Fibroblast of lung (primary cell): ENCODE measurements around the gene ACADVL. TPM values are rescaled to one million over a fixed set of nuclear protein-coding genes. Genes with fewer than 3 reads are reported as not detected.

Source experiments
- DNase-seq, 2 donors: peaks; one replicate each; pipeline versions ENCODE4 v3.0.0 to v3.0.0-alpha.2; 2010; ENCODE audit warnings: low read depth in 2 of 2
- H2AFZ ChIP-seq: 2 replicates; pipeline ENCODE4 v1.5.1; 2012; ENCODE audit warnings: low read length, control low read depth, inconsistent platforms
- H3K27ac ChIP-seq: 2 replicates; pipeline ENCODE4 v1.5.1; 2011; ENCODE audit warnings: low read length, control low read depth; ENCODE audit not compliant: insufficient read depth
- H3K27me3 ChIP-seq: 2 replicates; pipeline ENCODE4 v1.5.1; 2011; ENCODE audit warnings: mild to moderate bottlenecking, low read length; ENCODE audit not compliant: control insufficient read depth, insufficient read depth
- H3K36me3 ChIP-seq: 2 replicates; pipeline ENCODE4 v1.5.1; 2011; ENCODE audit warnings: low read length; ENCODE audit not compliant: control insufficient read depth, insufficient read depth
- H3K4me1 ChIP-seq: 2 replicates; pipeline ENCODE4 v1.5.1; 2011; ENCODE audit warnings: low read length; ENCODE audit not compliant: control insufficient read depth, insufficient read depth; ENCODE audit errors: extremely low read depth
- H3K4me2 ChIP-seq: 2 replicates; pipeline ENCODE4 v1.5.1; 2011; ENCODE audit warnings: low read length, control low read depth; ENCODE audit not compliant: insufficient read depth; ENCODE audit errors: extremely low read depth
- H3K4me3 ChIP-seq, 4 experiments: fragments of 200-600 bp in 1 of 4; sonication (generic) in 1 of 4; replicated peaks in 1 of 4; 2 replicates each; pipeline ENCODE4 v1.5.1; 2011 to 2016; ENCODE audit warnings: low read length in 4 of 4, low read depth in 3 of 4, mild to moderate bottlenecking in 3 of 4, control low read depth in 2 of 4, inconsistent platforms in 1 of 4, mixed read lengths in 1 of 4; ENCODE audit not compliant: insufficient read depth in 1 of 4; ENCODE audit errors: control extremely low read depth in 1 of 4
- H3K79me2 ChIP-seq: 2 replicates; pipeline ENCODE4 v1.5.1; 2012; ENCODE audit warnings: mild to moderate bottlenecking, low read length, inconsistent platforms; ENCODE audit not compliant: control insufficient read depth, insufficient read depth
- H3K9ac ChIP-seq: 2 replicates; pipeline ENCODE4 v1.5.1; 2011; ENCODE audit warnings: mild to moderate bottlenecking, low read length, control low read depth; ENCODE audit not compliant: insufficient read depth
- H3K9me3 ChIP-seq: 2 replicates; pipeline ENCODE4 v1.5.1; 2012; ENCODE audit warnings: low read depth, low read length; ENCODE audit not compliant: control insufficient read depth, insufficient read depth
- H4K20me1 ChIP-seq: 2 replicates; pipeline ENCODE4 v1.5.1; 2011; ENCODE audit warnings: low read length; ENCODE audit not compliant: control insufficient read depth, insufficient read depth; ENCODE audit errors: extremely low read depth
- CTCF ChIP-seq, 2 donors: IDR thresholded peaks in 1 of 2; conservative IDR thresholded peaks in 1 of 2; 1 replicate in 1 of 2; 2 replicates in 1 of 2; pipeline ENCODE4 v1.5.1; 2011 to 2012; ENCODE audit warnings: low read length in 2 of 2, control low read depth in 1 of 2, inconsistent platforms in 1 of 2, low read depth in 1 of 2, mild to moderate bottlenecking in 1 of 2
- EZH2 ChIP-seq: IDR thresholded peaks from 2 replicates; pipeline ENCODE4 v1.5.1; 2012; ENCODE audit warnings: low read length, control low read depth, mild to moderate bottlenecking; ENCODE audit errors: missing control alignments
- polyA plus RNA-seq, 2 donors: library from polyadenylated mRNA; depleted of rRNA in 1 of 2; stranded (reverse) in 1 of 2; unstranded in 1 of 2; fragments of >200 nt; gene quantifications; 2 replicates each; pipeline ENCODE4 v1.2.1, GENCODE V29; 2011 to 2012; ENCODE audit warnings: missing spikeins in 1 of 2
- total RNA-seq: library from RNA; depleted of rRNA; stranded (reverse); fragments of >200 nt; gene quantifications from 2 replicates; pipeline ENCODE4 v1.2.1, GENCODE V29; 2014

Gene ACADVL
- total and polyA plus RNA-seq, 2 donors (not counting 1 experiment from before 2014, with no cell fraction given) = 129 to 313 TPM

DNA sequence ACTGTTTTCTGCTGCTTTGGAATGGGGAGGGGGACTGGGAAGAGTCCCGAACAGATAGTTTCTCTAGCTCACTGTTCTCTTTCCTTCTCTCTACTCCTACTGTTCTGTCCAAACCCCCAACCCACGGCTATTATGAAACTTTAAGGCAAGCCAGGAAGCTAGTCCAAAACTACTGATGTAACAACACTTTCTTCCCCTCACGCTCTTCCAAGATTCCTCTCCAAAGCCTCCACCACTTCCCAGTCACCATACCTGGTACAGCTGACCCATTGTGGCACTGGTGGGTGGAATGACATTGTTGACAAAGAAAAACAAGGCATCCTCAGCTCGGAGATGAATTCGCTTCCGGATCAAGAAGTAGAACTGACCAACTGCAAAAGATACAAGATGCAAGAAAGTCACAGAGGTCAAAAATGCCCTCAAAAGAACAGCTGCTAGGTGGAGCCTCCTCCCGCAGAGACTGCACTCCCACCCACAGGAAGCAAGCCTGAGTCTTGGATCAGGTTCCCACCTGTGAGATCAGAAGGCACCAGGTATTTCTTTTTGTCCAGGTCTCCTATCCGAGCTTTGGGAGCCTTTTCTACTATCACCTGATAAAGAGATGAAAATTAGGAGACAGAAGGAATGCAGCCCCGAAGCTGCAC lies 21.5 kb downstream of the ACADVL start:
- Histone ChIP-seq H4K20me1 (no peaks in the 10 kb centered on the region), H3K9ac (peak overlapping the region; percentile 96), H3K4me1 (peaks cover 13% of the 10 kb centered on the region), H3K79me2 (peaks cover 47% of the 10 kb centered on the region), H3K27ac (peak overlapping the region; percentile 97), H3K4me2 (peak overlapping the region; percentile 96), H3K9me3 (no peaks in the 10 kb centered on the region), H3K36me3 (peaks cover 18% of the 10 kb centered on the region), H3K27me3 (no peaks in the 10 kb centered on the region), H3K4me3 (peak overlapping the region; percentile 74 to 98 (median 96)), H2AFZ (no peak overlapping the region)
- DNase-seq = no peak
- no peak for TF ChIP-seq EZH2

DNA sequence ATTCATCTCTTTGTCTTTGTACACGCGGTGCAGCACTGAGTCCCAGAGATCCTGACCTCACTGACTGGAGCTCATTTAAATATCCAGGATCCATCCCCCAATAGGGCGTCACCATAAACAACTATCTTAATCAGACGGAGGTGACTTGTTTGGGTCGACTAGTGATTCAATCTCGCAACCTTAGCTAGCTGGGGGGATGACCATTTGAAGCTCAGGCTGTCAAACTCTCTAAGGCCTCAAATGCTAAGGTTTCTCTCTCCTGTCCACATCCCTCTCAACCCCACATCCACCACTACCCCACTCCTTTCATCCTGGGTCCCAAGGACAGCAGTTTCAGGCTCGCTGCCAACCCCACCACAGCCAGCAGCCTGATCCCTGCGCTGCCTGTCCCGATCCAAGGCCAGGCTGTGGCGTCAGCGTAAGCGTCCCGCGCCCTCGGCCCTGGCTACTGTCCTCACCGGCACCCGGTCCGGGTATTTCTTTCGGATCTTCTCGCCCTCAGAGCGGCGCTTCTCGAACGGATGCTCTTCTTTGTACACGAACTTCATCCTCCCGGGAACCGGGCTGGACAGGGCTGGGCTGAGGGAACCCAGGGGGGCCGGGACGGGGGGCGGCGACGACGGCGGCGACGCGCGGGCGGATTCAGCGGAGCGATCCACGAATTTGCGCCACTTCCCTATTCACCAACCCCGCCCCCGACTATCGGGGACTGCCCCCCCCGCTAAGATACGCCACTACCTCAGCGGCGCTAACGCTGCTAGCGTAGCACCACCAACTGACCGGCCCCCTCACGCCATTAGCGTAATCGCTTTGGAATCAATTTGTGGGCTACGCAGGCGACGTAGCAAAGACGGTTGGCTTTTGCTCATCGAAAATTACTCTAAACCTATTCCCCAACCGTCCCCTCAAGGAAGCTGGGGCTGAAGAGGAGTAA lies 22.3 kb downstream of the ACADVL start, which contains the start of gene GABARAP:
GABARAP (minus strand) TSS at position 667 of the 934 bp plus-strand sequence; CDS start at position 548, 119 bp downstream.
- peak within 1 kb of the TSS; percentile 96 for H3K9ac ChIP-seq
- DNase-seq = peak; percentile 88 to 95
- H3K36me3 ChIP-seq = peaks cover 14% of the 10 kb centered on the region
- H3K4me2 ChIP-seq = peak within 1 kb of the TSS; percentile 100
- peaks cover 13% of the 10 kb centered on the region for H3K4me1 ChIP-seq
- H3K27ac ChIP-seq = peak within 1 kb of the TSS; percentile 97
- H3K27me3 ChIP-seq = no peaks in the 10 kb centered on the region
- H3K9me3 ChIP-seq = no peaks in the 10 kb centered on the region
- no peaks in the 10 kb centered on the region for H4K20me1 ChIP-seq
- peak within 1 kb of the TSS; percentile 98 for H2AFZ ChIP-seq
- H3K79me2 ChIP-seq = peaks cover 46% of the 10 kb centered on the region
- no peak for TF ChIP-seq CTCF (conservative IDR thresholded peaks at IDR 0.05 in 1 of 2, IDR thresholded peaks at IDR 0.05 in 1 of 2; ENCODE audit: low read depth in 1 of 2, low read length in 2 of 2)
- TF ChIP-seq EZH2 = no peak
- H3K4me3 ChIP-seq = peak within 1 kb of the TSS; percentile 74 to 98 (median 96)

GRCh38 chr17:7242717-7243452 lies 23.1 kb downstream of the ACADVL start:
- Histone ChIP-seq H3K79me2 (peaks cover 48% of the 10 kb centered on the region), H3K4me2 (peak overlapping the region; percentile 100), H3K27ac (peak overlapping the region; percentile 97), H3K36me3 (peaks cover 14% of the 10 kb centered on the region), H3K4me3 (peak overlapping the region; percentile 74 to 98 (median 96)), H3K9me3 (no peaks in the 10 kb centered on the region), H3K9ac (peak overlapping the region; percentile 68), H3K27me3 (no peaks in the 10 kb centered on the region), H4K20me1 (no peaks in the 10 kb centered on the region), H3K4me1 (peaks cover 13% of the 10 kb centered on the region), H2AFZ (peak overlapping the region; percentile 98)
- TF ChIP-seq CTCF (conservative IDR thresholded peaks at IDR 0.05 in 1 of 2, IDR thresholded peaks at IDR 0.05 in 1 of 2; ENCODE audit: low read depth in 1 of 2, low read length in 2 of 2) (no peak), EZH2 (no peak)
- DNase-seq = peak; percentile 97 to 98
